Adrenal gland (tissue), 12 donors: ENCODE results near the gene LIG4. TPM values are rescaled to one million over a fixed set of nuclear protein-coding genes. Genes with fewer than 3 reads are reported as not detected.

ENCODE experiments used
- DNase-seq, 7 donors: peaks; one replicate each; pipeline ENCODE4 v3.0.0-alpha.2; 2019 to 2020
- H3K27ac ChIP-seq, 5 donors: fragments of 200-600 bp; sonication (generic) in 4 of 5; 1 replicate in 3 of 5; 2 replicates in 2 of 5; pipeline versions ENCODE4 v1.5.1 to v1.8.0; 2016 to 2020; ENCODE audit warnings: mild to moderate bottlenecking in 1 of 5
- H3K27me3 ChIP-seq: fragments of 200-600 bp; 2 replicates; pipeline ENCODE4 v1.8.0; 2021
- H3K36me3 ChIP-seq, 2 donors: fragments of 200-600 bp; replicated peaks in 1 of 2; 1 replicate in 1 of 2; 2 replicates in 1 of 2; pipeline versions ENCODE4 v1.5.1 to v1.8.0; 2018 to 2022
- H3K4me1 ChIP-seq, 2 donors: fragments of 200-600 bp; replicated peaks in 1 of 2; 1 replicate in 1 of 2; 2 replicates in 1 of 2; pipeline versions ENCODE4 v1.5.1 to v1.8.0; 2018 to 2021
- H3K4me3 ChIP-seq, 4 donors: fragments of 200-600 bp; sonication (generic) in 3 of 4; one replicate each; pipeline ENCODE4 v1.5.1; 2016 to 2018
- H3K9me3 ChIP-seq, 3 donors: fragments of 200-600 bp; sonication (generic) in 1 of 3; replicated peaks in 1 of 3; 1 replicate in 2 of 3; 2 replicates in 1 of 3; pipeline versions ENCODE4 v1.5.1 to v1.8.0; 2016 to 2021
- CTCF ChIP-seq, 6 experiments: fragments of 450-650 bp in 4 of 6; fragments of 200-600 bp in 2 of 6; sonication (generic) in 1 of 6; IDR thresholded peaks; 1 replicate in 5 of 6; 2 replicates in 1 of 6; pipeline versions ENCODE4 v1.5.1 to v1.8.0; 2016 to 2021; ENCODE audit warnings: antibody characterized with exemption in 6 of 6, mild to moderate bottlenecking in 2 of 6, moderate library complexity in 1 of 6
- POLR2A ChIP-seq, 2 donors: fragments of 450-650 bp; IDR thresholded peaks; one replicate each; pipeline ENCODE4 v1.6.1; 2017; ENCODE audit warnings: antibody characterized with exemption in 2 of 2, mild to moderate bottlenecking in 2 of 2, moderate library complexity in 1 of 2
- WGBS, 4 donors: extraction: QIAGEN DNeasy Blood & Tissue Kit in 2 of 4; methylation state at CpG; one replicate each; pipeline versions ENCODE4 v1.1.5 to v1.1.7; 2013 to 2017; 5-methylcytosine and 5-hydroxymethylcytosine counted together
- intact Hi-C, 2 donors: fragments of 100-400 bp; cut with DNase I; formaldehyde crosslinking; loops; one replicate each; pipeline versions ENCODE4 v1.14.1 to v1.15.0; 2022 to 2023
- polyA plus RNA-seq, 3 donors: library from polyadenylated mRNA; stranded (reverse); fragments of 200-250 nt in 2 of 3; fragments of 350-450 nt in 1 of 3; fragmentation: Illumina TruSeq in 1 of 3; extraction: RNeasy Lipid Tissue Mini Kit (QIAGEN cat#74804) in 1 of 3; gene quantifications; one replicate each; pipeline ENCODE4 v1.2.3, GENCODE V29; 2013 to 2014
- total RNA-seq, 9 donors: library from RNA; depleted of rRNA in 4 of 9; stranded (reverse); fragments of >200 nt in 4 of 9; fragments of 120-200 nt in 1 of 9; fragmentation: NEBNext Ultra II Directional in 1 of 9; extraction: Animal tissue kit (Norgen Biotek cat#: 25700) in 1 of 9; gene quantifications; one replicate each; pipeline versions ENCODE4 v1.1.0 to v1.2.4, GENCODE V29; 2013 to 2023
- donor health status: healthy with polysubstance abuse.
- donor health status: Bipolar disorder and iron deficiency.
- donor health status: DM: yes; HTN: yes; CAD: no.
- donor health status: DM: no; HTN: no; CAD: no.
- donor health status: DM: no; HTN: no; CAD: no.
- donor health status: DM: yes; HTN: yes; CAD: no.

Gene LIG4
- total and polyA plus RNA-seq, 12 donors: 5.9 to 20.1 (median 13.3) TPM

- Histone ChIP-seq H3K9me3 (no peaks in the 10 kb centered on the region), H3K4me3 (no peak overlapping the region), H3K27ac (no peak overlapping the region), H3K4me1 (no peaks in the 10 kb centered on the region), H3K36me3 (no peaks in the 10 kb centered on the region), H3K27me3 (peaks cover 4% of the 10 kb centered on the region)
- DNase-seq: no peak
- intact Hi-C loops: no loop called here
- WGBS, 4 donors: 43 to 59% (median 53%) methylated on average over 1 of the region's 1 CpG
- TF ChIP-seq POLR2A (IDR thresholded peaks at IDR 0.05) (no peak), CTCF (IDR thresholded peaks at IDR 0.05) (no peak)
These were observed 14.4 kb downstream of the LIG4 start for GRCh38 chr13:108200781-108201398.

GRCh38 chr13:108195861-108196260 is 19.5 kb downstream of the LIG4 start:
- intact Hi-C loops: no loop called here
- TF ChIP-seq CTCF (IDR thresholded peaks at IDR 0.05): no peak
- TF ChIP-seq POLR2A (IDR thresholded peaks at IDR 0.05): no peak
- 77 to 96% (median 87%) methylated on average over 3 to 5 of the region's 5 CpGs for WGBS, 4 donors
- no peak for DNase-seq
- Histone ChIP-seq H3K27ac (no peak overlapping the region), H3K36me3 (no peaks in the 10 kb centered on the region), H3K9me3 (no peaks in the 10 kb centered on the region), H3K27me3 (peaks cover 4% of the 10 kb centered on the region), H3K4me1 (no peaks in the 10 kb centered on the region), H3K4me3 (no peak overlapping the region)

GRCh38 chr13:108195146-108195545 is 20.2 kb downstream of the LIG4 start:
- H3K4me3 ChIP-seq: no peak overlapping the region
- DNase-seq: no peak
- H3K27ac ChIP-seq: no peak overlapping the region
- peaks cover 4% of the 10 kb centered on the region for H3K27me3 ChIP-seq
- no peaks in the 10 kb centered on the region for H3K9me3 ChIP-seq
- intact Hi-C loops: no loop called here
- H3K36me3 ChIP-seq: no peaks in the 10 kb centered on the region
- TF ChIP-seq CTCF (IDR thresholded peaks at IDR 0.05) (no peak), POLR2A (IDR thresholded peaks at IDR 0.05) (no peak)
- no peaks in the 10 kb centered on the region for H3K4me1 ChIP-seq
- 31 to 75% (median 50%) methylated on average over 1 of the region's 1 CpG for WGBS, 4 donors

- Histone ChIP-seq H3K27ac (no peak overlapping the region), H3K4me3 (no peak overlapping the region), H3K36me3 (no peaks in the 10 kb centered on the region), H3K4me1 (no peaks in the 10 kb centered on the region), H3K27me3 (peaks cover 4% of the 10 kb centered on the region), H3K9me3 (no peaks in the 10 kb centered on the region)
- WGBS, 4 donors: 70 to 81% (median 79%) methylated on average over 5 of the region's 5 CpGs
- DNase-seq: no peak
- intact Hi-C loops: no loop called here
- TF ChIP-seq POLR2A (IDR thresholded peaks at IDR 0.05) (no peak), CTCF (IDR thresholded peaks at IDR 0.05) (no peak)
These were observed 20.9 kb downstream of the LIG4 start for GRCh38 chr13:108194435-108194936.
